Measurements from ENCODE around the gene MBTPS1.

Gene MBTPS1

DNA sequence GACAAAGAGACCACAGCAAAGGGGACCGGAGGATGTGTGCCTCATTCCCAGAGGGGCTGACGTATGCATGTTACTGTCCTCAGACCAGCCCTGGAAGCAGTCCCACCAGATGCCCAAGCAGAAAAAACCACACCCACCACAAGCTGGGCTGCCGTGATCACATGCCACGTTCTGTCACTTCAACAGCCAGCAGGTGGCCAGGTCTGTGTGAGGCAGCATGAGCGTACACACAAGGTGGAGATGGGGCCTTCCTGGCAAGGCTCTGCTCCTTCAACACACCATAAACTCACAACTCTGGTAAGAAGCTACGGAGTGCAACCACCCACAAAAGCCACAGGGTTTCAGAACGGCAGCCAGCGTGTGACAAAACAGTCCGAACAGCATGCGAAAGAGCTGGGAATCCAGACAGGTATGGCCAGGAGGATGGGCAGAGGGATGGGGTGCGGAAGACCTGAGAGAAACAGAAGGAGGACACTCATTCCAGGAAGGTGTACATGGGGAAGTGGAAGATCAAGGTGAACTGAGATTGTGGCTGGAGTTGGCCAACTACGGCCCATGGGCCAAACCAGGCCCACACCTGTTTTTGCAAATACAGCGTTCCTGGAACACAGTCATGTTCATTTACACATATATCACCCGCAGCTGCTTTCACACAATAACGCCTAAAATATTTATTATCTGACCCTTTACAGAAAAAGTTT lies 27.9 kb downstream of the MBTPS1 start:
- no peak for TF ChIP-seq ZFX (IDR thresholded peaks at IDR 0.05; ENCODE audit: borderline replicate concordance)
- TF ChIP-seq, protein P1, sequence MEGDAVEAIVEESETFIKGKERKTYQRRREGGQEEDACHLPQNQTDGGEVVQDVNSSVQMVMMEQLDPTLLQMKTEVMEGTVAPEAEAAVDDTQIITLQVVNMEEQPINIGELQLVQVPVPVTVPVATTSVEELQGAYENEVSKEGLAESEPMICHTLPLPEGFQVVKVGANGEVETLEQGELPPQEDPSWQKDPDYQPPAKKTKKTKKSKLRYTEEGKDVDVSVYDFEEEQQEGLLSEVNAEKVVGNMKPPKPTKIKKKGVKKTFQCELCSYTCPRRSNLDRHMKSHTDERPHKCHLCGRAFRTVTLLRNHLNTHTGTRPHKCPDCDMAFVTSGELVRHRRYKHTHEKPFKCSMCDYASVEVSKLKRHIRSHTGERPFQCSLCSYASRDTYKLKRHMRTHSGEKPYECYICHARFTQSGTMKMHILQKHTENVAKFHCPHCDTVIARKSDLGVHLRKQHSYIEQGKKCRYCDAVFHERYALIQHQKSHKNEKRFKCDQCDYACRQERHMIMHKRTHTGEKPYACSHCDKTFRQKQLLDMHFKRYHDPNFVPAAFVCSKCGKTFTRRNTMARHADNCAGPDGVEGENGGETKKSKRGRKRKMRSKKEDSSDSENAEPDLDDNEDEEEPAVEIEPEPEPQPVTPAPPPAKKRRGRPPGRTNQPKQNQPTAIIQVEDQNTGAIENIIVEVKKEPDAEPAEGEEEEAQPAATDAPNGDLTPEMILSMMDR (IDR thresholded peaks at IDR 0.05) = no peak
- no peak overlapping the region for H3K27ac ChIP-seq

DNA sequence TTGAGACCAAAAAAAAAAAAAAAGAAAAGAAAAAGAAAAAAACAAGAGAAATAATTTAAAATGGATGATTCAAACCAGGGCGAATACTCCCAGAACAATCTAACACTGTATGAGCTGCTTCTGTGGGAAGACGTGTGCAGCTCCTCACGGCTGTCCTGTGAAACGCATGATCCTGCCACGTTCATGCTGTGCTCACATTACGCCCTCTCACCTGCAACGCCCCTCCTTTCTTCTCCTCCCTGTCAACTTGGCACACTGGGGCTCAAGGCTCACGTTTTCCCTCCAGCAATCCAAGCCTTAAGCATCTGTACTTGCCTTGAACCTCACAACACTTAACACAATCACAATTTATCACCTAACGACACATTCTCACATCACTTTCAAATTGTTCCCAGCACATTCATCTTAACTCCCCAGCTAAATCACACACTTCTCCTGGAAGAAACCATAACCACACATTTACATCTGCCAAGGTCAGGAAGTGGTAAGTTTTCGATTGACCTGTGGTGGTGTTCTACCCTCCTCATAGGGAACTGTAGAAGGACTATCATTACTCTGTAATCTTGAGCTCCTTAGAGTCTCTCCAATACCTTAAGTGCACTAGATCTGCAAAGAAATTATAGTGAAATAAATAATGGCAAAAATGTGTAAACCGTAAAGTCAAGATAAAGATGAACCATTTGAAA lies 29.1 kb downstream of the MBTPS1 start:
- H3K27ac ChIP-seq = no peak overlapping the region
- TF ChIP-seq, protein P1 (IDR thresholded peaks at IDR 0.05) = no peak
- TF ChIP-seq ZFX (IDR thresholded peaks at IDR 0.05; ENCODE audit: borderline replicate concordance) = no peak

DNA sequence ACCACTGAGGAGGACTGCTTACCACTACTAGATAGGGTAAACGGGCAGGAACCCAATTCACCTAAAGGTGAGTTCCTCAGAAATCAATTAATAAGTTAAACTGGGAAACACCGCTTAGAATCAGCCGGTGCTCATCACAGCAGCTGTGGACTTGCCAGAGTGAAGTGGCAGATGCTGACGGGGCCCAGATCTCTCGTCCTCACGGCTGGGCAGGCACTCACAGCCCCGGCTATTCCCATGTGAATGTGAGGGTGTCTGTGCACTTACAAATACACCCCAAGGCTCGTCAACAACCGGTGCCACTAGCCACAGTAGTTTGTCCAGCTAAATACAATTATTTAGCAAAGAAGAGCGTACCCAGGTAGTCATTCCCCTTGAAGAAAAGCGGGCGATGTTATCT lies 29.7 kb downstream of the MBTPS1 start:
- TF ChIP-seq, protein P1 (IDR thresholded peaks at IDR 0.05) = no peak
- TF ChIP-seq ZFX (IDR thresholded peaks at IDR 0.05; ENCODE audit: borderline replicate concordance) = no peak
- H3K27ac ChIP-seq = no peak overlapping the region

DNA sequence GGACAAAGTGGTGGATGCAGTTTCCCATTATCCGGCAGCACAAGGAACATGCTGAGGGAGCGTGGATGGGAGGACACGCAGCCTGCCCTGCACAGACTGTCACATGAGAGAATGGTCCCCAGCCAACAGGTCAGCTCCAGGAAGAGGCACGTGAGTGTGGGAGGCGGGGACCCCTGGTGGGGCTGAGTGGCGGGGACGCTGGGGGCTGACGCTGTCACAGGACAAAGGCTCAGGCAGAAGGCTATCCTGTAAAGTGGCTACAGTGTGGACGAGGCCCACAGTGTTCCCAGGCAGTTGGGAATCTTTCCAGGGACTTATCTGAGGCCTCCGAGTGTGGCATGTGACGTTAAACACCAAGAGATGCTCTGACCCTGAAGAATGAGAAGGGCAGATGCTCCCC lies 30.4 kb downstream of the MBTPS1 start:
- H3K27ac ChIP-seq = no peak overlapping the region
- TF ChIP-seq ZFX (IDR thresholded peaks at IDR 0.05; ENCODE audit: borderline replicate concordance) = no peak
- TF ChIP-seq, protein P1 (IDR thresholded peaks at IDR 0.05) = no peak

DNA sequence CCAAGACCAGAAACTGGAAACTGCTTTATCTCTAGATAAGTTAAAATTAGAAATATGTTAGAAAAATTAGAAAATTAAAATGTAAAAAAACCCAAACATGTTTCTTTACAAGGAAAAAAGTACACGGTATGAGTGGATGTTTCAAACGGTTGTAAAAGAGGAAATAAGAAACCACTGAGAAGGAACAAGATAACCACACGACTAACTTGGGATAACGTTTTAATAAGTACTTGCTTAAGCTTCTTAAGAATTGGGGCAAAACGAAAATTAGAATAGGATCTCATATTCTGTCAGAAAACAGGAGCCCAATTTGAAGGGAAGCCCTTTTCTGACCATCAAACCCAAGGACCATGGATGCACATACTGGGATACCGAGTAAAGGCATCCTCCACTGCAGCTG lies 31.0 kb downstream of the MBTPS1 start:
- TF ChIP-seq, protein P1 (IDR thresholded peaks at IDR 0.05) = no peak
- no peak for TF ChIP-seq ZFX (IDR thresholded peaks at IDR 0.05; ENCODE audit: borderline replicate concordance)
- H3K27ac ChIP-seq = no peak overlapping the region

DNA sequence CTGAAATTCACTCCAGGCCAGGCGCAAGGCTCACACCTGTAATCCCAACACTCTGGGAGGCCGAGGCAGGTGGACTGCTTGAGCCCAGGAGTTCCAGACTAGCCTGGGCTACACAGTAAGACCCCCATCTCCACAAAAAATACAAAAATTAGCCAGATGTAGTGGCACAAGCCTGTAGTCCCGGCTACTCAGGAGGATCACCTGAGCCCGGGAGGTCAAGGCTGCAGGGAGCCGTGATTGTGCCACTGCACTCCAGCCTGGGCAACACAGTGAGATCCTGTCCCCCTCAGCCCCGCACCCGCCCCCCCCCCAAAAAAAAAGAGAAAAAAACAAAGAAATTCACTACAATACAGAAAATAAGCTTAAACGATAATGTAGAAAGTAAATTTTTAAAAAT lies 31.5 kb downstream of the MBTPS1 start:
- H3K27ac ChIP-seq = no peak overlapping the region
- no peak for TF ChIP-seq ZFX (IDR thresholded peaks at IDR 0.05; ENCODE audit: borderline replicate concordance)
- TF ChIP-seq, protein P1 (IDR thresholded peaks at IDR 0.05) = no peak

DNA sequence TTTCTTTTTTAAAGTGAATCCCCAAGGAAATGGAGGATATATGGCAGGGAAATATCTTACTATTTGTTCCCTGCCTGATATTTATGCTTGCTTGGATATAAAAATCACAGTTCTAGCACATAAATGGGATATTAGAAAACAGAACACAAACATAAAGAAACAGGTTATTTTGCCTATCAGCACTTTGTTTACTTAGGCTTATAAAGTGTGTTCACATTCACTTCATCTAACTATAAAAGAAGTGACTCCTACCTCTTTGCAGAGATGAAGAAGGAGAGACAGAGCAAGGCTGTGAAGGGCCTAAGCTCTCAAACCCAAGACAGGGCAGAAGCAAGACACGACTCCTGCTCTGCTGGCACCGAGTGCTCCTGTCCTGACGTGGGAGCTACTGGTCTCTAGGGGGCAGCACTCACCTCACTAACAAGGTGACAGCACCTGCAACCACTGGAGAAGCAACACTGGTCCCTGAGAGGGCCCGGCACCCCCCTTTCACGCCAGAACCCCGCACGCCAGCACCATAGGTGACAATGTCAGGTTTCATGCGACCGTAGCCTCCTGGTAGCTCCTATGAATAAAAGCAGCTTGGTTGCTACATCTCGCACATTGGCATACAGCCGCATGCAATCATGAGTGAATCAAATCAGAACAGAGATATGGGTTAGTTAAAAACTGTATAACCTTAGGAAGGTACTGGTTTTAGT lies 32.0 kb downstream of the MBTPS1 start:
- no peak overlapping the region for H3K27ac ChIP-seq

More for the DNA sequence above, 32.0 kb downstream of the MBTPS1 start:
- TF ChIP-seq, protein P1 (IDR thresholded peaks at IDR 0.05) = peak; percentile 89
- TF ChIP-seq ZFX (IDR thresholded peaks at IDR 0.05; ENCODE audit: borderline replicate concordance) = no peak

Measured in 22Rv1 (cell line).